Kidney (tissue), 14 donors: ENCODE results near the gene KCNJ5. TPM values are rescaled to one million over a fixed set of nuclear protein-coding genes. Genes with fewer than 3 reads are reported as not detected.

ENCODE experiments used
- DNase-seq, 5 donors: peaks; one replicate each; pipeline ENCODE4 v3.0.0-alpha.2; 2013 to 2020
- FAIRE-seq: peaks from 2 replicates; lab custom pipeline; 2012; peaks lifted over from hg19 to GRCh38; lab: Jason Lieb, UNC
- H3K27ac ChIP-seq, 2 donors: one replicate each; pipeline ENCODE4 v1.7.0; 2013; ENCODE audit warnings: low read depth in 2 of 2, low read length in 2 of 2, inconsistent platforms in 1 of 2
- H3K27me3 ChIP-seq: one replicate; pipeline ENCODE4 v1.7.1; 2013; ENCODE audit warnings: low read length, inconsistent platforms; ENCODE audit not compliant: control insufficient read depth, insufficient read depth
- H3K36me3 ChIP-seq, 3 donors: one replicate each; pipeline versions ENCODE4 v1.7.0 to v1.7.1; 2013; ENCODE audit warnings: low read length in 3 of 3, control low read depth in 1 of 3, inconsistent platforms in 1 of 3; ENCODE audit not compliant: insufficient read depth in 3 of 3, control insufficient read depth in 2 of 3
- H3K4me1 ChIP-seq, 3 donors: one replicate each; pipeline versions ENCODE4 v1.7.0 to v1.7.1; 2013; ENCODE audit warnings: low read length in 3 of 3, inconsistent platforms in 1 of 3, low read depth in 1 of 3; ENCODE audit not compliant: control insufficient read depth in 2 of 3, insufficient read depth in 2 of 3
- H3K4me3 ChIP-seq, 3 donors: one replicate each; pipeline versions ENCODE4 v1.7.0 to v1.8.1; 2013; ENCODE audit warnings: low read length in 3 of 3, control low read depth in 1 of 3, inconsistent platforms in 1 of 3
- H3K9ac ChIP-seq, 3 donors: one replicate each; pipeline versions ENCODE4 v1.7.0 to v1.7.1; 2013; ENCODE audit warnings: low read length in 3 of 3, control low read depth in 1 of 3, inconsistent platforms in 1 of 3
- H3K9me3 ChIP-seq, 3 donors: one replicate each; pipeline versions ENCODE4 v1.7.0 to v1.7.1; 2013; ENCODE audit warnings: low read length in 3 of 3, control low read depth in 1 of 3, inconsistent platforms in 1 of 3; ENCODE audit not compliant: control insufficient read depth in 2 of 3, insufficient read depth in 1 of 3
- intact Hi-C: fragments of 100-400 bp; cut with DNase I; formaldehyde crosslinking; loops from one replicate; pipeline ENCODE4 v1.11.1; 2022
- polyA plus RNA-seq: library from polyadenylated mRNA; stranded (reverse); fragments of 350-450 nt; fragmentation: Illumina TruSeq; extraction: RNeasy Lipid Tissue Mini Kit (QIAGEN cat#74804); gene quantifications from one replicate; pipeline ENCODE4 v1.2.3, GENCODE V29; 2014; ENCODE audit warnings: low read depth, low replicate concordance; ENCODE audit not compliant: insufficient read depth
- total RNA-seq: library from RNA; stranded (reverse); fragmentation: NEBNext Ultra II Directional; extraction: Animal tissue kit (Norgen Biotek cat#: 25700); gene quantifications from one replicate; pipeline ENCODE4 v1.2.1, GENCODE V29; 2021
- TF ChIP-seq, protein P1 (sequence below): IDR thresholded peaks from 3 replicates; pipeline ENCODE4 v1.5.1; 2012; ENCODE audit warnings: mild to moderate bottlenecking, moderate library complexity, borderline replicate concordance; ENCODE audit not compliant: insufficient read depth; ENCODE audit errors: extremely low read depth
- donor health status: control.
- donor health status: control.
- donor health status: control.
- donor health status: control.
- donor health status: control.
- donor health status: DM: yes; HTN: yes; CAD: no.
- donor health status: Normal renal cell carcinoma (clear cell type).

Gene KCNJ5
- total and polyA plus RNA-seq, 2 donors from 2014 or later = 5.7 to 6.5 TPM

DNA sequence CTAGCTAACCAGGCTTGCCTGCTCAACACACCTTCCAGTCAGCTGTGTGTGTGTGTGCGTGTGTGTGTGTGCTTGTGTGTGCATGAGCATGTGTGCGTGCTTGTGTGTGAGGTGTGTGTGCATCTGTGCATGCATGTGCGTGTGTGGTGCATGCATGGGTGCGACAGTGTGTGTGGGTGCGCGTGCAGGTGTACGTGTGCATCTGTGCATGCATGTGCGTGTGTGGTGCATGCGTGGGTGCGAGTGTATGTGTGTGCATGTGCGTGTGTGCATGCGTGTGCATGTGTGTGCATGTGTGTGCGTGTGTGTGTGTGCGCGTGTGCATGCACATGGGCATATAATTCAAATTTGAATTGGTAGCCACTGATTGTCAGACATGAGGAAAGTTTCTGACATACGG, 62.0 kb downstream of the KCNJ5 start:
- FAIRE-seq = no peak
- H3K4me1 ChIP-seq = no peaks in the 10 kb centered on the region
- H3K27ac ChIP-seq = no peak overlapping the region
- H3K36me3 ChIP-seq = no peaks in the 10 kb centered on the region
- H3K9ac ChIP-seq = no peak overlapping the region
- no peak overlapping the region for H3K4me3 ChIP-seq
- intact Hi-C loops = no loop called here
- no peaks in the 10 kb centered on the region for H3K27me3 ChIP-seq
- no peaks in the 10 kb centered on the region for H3K9me3 ChIP-seq
- DNase-seq = no peak
- TF ChIP-seq, protein P1, sequence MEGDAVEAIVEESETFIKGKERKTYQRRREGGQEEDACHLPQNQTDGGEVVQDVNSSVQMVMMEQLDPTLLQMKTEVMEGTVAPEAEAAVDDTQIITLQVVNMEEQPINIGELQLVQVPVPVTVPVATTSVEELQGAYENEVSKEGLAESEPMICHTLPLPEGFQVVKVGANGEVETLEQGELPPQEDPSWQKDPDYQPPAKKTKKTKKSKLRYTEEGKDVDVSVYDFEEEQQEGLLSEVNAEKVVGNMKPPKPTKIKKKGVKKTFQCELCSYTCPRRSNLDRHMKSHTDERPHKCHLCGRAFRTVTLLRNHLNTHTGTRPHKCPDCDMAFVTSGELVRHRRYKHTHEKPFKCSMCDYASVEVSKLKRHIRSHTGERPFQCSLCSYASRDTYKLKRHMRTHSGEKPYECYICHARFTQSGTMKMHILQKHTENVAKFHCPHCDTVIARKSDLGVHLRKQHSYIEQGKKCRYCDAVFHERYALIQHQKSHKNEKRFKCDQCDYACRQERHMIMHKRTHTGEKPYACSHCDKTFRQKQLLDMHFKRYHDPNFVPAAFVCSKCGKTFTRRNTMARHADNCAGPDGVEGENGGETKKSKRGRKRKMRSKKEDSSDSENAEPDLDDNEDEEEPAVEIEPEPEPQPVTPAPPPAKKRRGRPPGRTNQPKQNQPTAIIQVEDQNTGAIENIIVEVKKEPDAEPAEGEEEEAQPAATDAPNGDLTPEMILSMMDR = no peak

GRCh38 chr11:128955636-128956035, 64.5 kb downstream of the KCNJ5 start:
- Histone ChIP-seq H3K9ac (no peak overlapping the region), H3K36me3 (no peaks in the 10 kb centered on the region), H3K9me3 (no peaks in the 10 kb centered on the region), H3K4me3 (no peak overlapping the region), H3K27ac (no peak overlapping the region), H3K4me1 (no peaks in the 10 kb centered on the region), H3K27me3 (no peaks in the 10 kb centered on the region)
- TF ChIP-seq, protein P1 = no peak
- no peak for DNase-seq
- no peak for FAIRE-seq
- intact Hi-C loops = loop anchor here (5.0 kb wide), 1 partner anchor 68 kb away; no protein-coding TSS in a partner anchor

GRCh38 chr11:128956401-128957201, 65.4 kb downstream of the KCNJ5 start:
- Histone ChIP-seq H3K4me3 (no peak overlapping the region), H3K27ac (no peak overlapping the region), H3K36me3 (no peaks in the 10 kb centered on the region), H3K4me1 (no peaks in the 10 kb centered on the region), H3K27me3 (no peaks in the 10 kb centered on the region), H3K9ac (peak overlapping the region in 1 of 3 donors; percentile 8), H3K9me3 (no peaks in the 10 kb centered on the region)
- FAIRE-seq (peak; percentile 96), DNase-seq (peak in 3 of 5 donors; percentile 72 to 92 (median 91))
- TF ChIP-seq, protein P1 = peak; percentile 61
- intact Hi-C loops = loop anchor here (5.0 kb wide), 1 partner anchor 69 kb away; no protein-coding TSS in a partner anchor
